ENCODE results near the gene ATP6AP1. TPM values are rescaled to one million over a fixed set of nuclear protein-coding genes. Genes with fewer than 3 reads are reported as not detected.
"Not testable (repeated sequence)": the region's sequence is repeated elsewhere in the genome, so short reads cannot be mapped to it uniquely, and the experiment has no call there.

The ATP6AP1 gene
- total RNA-seq, 6 experiments from 2014 or later: 26.5 to 41.4 (median 32.4) TPM

GRCh38 chrX:154384284-154384892 lies 44.1 kb upstream of the ATP6AP1 start:
- WGBS (ENCODE audit: insufficient coverage, low coverage, low lambda C conversion rate, missing lambda C conversion rate): 47% methylated on average over 2 of the region's 8 CpGs
- Histone ChIP-seq H3K36me3 (no peaks in the 10 kb centered on the region), H3K9me3 (no peaks in the 10 kb centered on the region), H3K27ac (no peak overlapping the region), H3K4me1 (peaks cover 0 to 3% (median 0%) of the 10 kb centered on the region in 4 donors), H3K4me3 (no peak overlapping the region), H3K27me3 (no peaks in the 10 kb centered on the region)
- peak in 2 of 4 donors; percentile 7 to 22 for ATAC-seq
- peak in 1 of 3 donors; percentile 33 for DNase-seq
- intact Hi-C loops (cut with DNase I): no loop called here
- TF ChIP-seq CTCF (IDR thresholded peaks at IDR 0.05) (peak; percentile 14 to 44 (median 34)), POLR2A (IDR thresholded peaks at IDR 0.05) (no peak)

- ATAC-seq: peak; percentile 12 to 48 (median 34)
- DNase-seq; H3K9me3 ChIP-seq; H3K4me1 ChIP-seq; H3K4me3 ChIP-seq; intact Hi-C loops (cut with DNase I); H3K36me3 ChIP-seq; H3K27ac ChIP-seq; H3K27me3 ChIP-seq: not testable (repeated sequence)
- no CpG with 5 or more reads among the region's 20 CpGs for WGBS (ENCODE audit: insufficient coverage, low coverage, low lambda C conversion rate, missing lambda C conversion rate)
Measured at GRCh38 chrX:154388094-154388493, 40.4 kb upstream of the ATP6AP1 start.

- no CpG with 5 or more reads among the region's 16 CpGs for WGBS (ENCODE audit: insufficient coverage, low coverage, low lambda C conversion rate, missing lambda C conversion rate)
- intact Hi-C loops (cut with DNase I); H3K9me3 ChIP-seq: not testable (repeated sequence)
Measured at GRCh38 chrX:154388649-154389048, 39.8 kb upstream of the ATP6AP1 start.

GRCh38 chrX:154389812-154390747 lies 38.4 kb upstream of the ATP6AP1 start:
- intact Hi-C loops (cut with DNase I); H3K27me3 ChIP-seq; H3K36me3 ChIP-seq; H3K4me1 ChIP-seq; DNase-seq; H3K4me3 ChIP-seq; H3K9me3 ChIP-seq: not testable (repeated sequence)
- 41% methylated on average over 16 of the region's 121 CpGs for WGBS (ENCODE audit: insufficient coverage, low coverage, low lambda C conversion rate, missing lambda C conversion rate)
- H3K27ac ChIP-seq: peak overlapping the region in 1 of 3 donors; percentile 40
- ATAC-seq: peak; percentile 83 to 91 (median 88)

More at GRCh38 chrX:154388649-154389048, 39.8 kb upstream of the ATP6AP1 start:
- not testable (repeated sequence) for DNase-seq, H3K27me3 ChIP-seq, H3K27ac ChIP-seq, H3K4me1 ChIP-seq, H3K36me3 ChIP-seq, H3K4me3 ChIP-seq
- ATAC-seq: peak in 3 of 4 donors; percentile 1 to 27 (median 3)

GRCh38 chrX:154396363-154396762 lies 32.1 kb upstream of the ATP6AP1 start:
- H3K4me1 ChIP-seq: peaks cover 0 to 14% (median 3%) of the 10 kb centered on the region in 4 donors
- DNase-seq; H3K27me3 ChIP-seq; ATAC-seq; H3K9me3 ChIP-seq; intact Hi-C loops (cut with DNase I): not testable (repeated sequence)
- peak overlapping the region in 1 of 3 donors; percentile 95 for H3K27ac ChIP-seq
- peaks cover 0 to 18% (median 4%) of the 10 kb centered on the region in 4 donors for H3K36me3 ChIP-seq
- 76% methylated on average over 10 of the region's 17 CpGs for WGBS (ENCODE audit: insufficient coverage, low coverage, low lambda C conversion rate, missing lambda C conversion rate)
- peak overlapping the region in 1 of 3 donors; percentile 71 for H3K4me3 ChIP-seq

GRCh38 chrX:154396973-154397887 lies 31.2 kb upstream of the ATP6AP1 start:
- TF ChIP-seq POLR2A (IDR thresholded peaks at IDR 0.05) (peak; percentile 33), CTCF (IDR thresholded peaks at IDR 0.05) (no peak)
- H3K9me3 ChIP-seq: no peaks in the 10 kb centered on the region
- peaks cover 0 to 23% (median 6%) of the 10 kb centered on the region in 4 donors for H3K4me1 ChIP-seq
- intact Hi-C loops (cut with DNase I): no loop called here
- peak overlapping the region; percentile 95 to 96 (median 95) for H3K27ac ChIP-seq
- DNase-seq: peak; percentile 81 to 84 (median 82)
- ATAC-seq: peak; percentile 74 to 85 (median 76)
- WGBS (ENCODE audit: insufficient coverage, low coverage, low lambda C conversion rate, missing lambda C conversion rate): 59% methylated on average over 20 of the region's 53 CpGs
- peak overlapping the region; percentile 49 to 76 (median 71) for H3K4me3 ChIP-seq
- no peaks in the 10 kb centered on the region for H3K27me3 ChIP-seq
- H3K36me3 ChIP-seq: peaks cover 0 to 18% (median 4%) of the 10 kb centered on the region in 4 donors
